Measurements from ENCODE around the gene P2RX1. TPM values are rescaled to one million over a fixed set of nuclear protein-coding genes. Genes with fewer than 3 reads are reported as not detected.

The P2RX1 gene
- total RNA-seq, 1 donor from 2014 or later, result 4.2 TPM

GRCh38 chr17:3959295-3959899 lies 43.1 kb upstream of the P2RX1 start:
- no peaks in the 10 kb centered on the region for H3K9me3 ChIP-seq
- no peaks in the 10 kb centered on the region for H3K27me3 ChIP-seq
- H3K27ac ChIP-seq, result no peak overlapping the region
- H3K4me1 ChIP-seq, result peaks cover 7% of the 10 kb centered on the region
- no peak for DNase-seq (ENCODE audit: extremely low spot score in 2 of 2)
- intact Hi-C loops (cut with DNase I), result no loop called here
- no peaks in the 10 kb centered on the region for H3K36me3 ChIP-seq
- TF ChIP-seq POLR2AphosphoS5 (IDR thresholded peaks at IDR 0.05; ENCODE audit: insufficient read depth in 1 of 2, low read depth in 1 of 2), result no peak
- TF ChIP-seq POLR2A (IDR thresholded peaks at IDR 0.05), result no peak
- no peak for TF ChIP-seq CTCF (IDR thresholded peaks at IDR 0.05)
- H3K4me3 ChIP-seq, result no peak overlapping the region

GRCh38 chr17:3957735-3958599 lies 41.7 kb upstream of the P2RX1 start:
- Histone ChIP-seq H3K27me3 (no peaks in the 10 kb centered on the region), H3K4me3 (no peak overlapping the region), H3K9me3 (no peaks in the 10 kb centered on the region), H3K36me3 (no peaks in the 10 kb centered on the region), H3K4me1 (peaks cover 7% of the 10 kb centered on the region), H3K27ac (no peak overlapping the region)
- intact Hi-C loops (cut with DNase I), result no loop called here
- no peak for TF ChIP-seq CTCF (IDR thresholded peaks at IDR 0.05)
- no peak for TF ChIP-seq POLR2A (IDR thresholded peaks at IDR 0.05)
- TF ChIP-seq POLR2AphosphoS5 (IDR thresholded peaks at IDR 0.05; ENCODE audit: insufficient read depth in 1 of 2, low read depth in 1 of 2), result no peak
- DNase-seq (ENCODE audit: extremely low spot score in 2 of 2), result no peak

GRCh38 chr17:3956983-3957382 lies 40.7 kb upstream of the P2RX1 start:
- intact Hi-C loops (cut with DNase I), result no loop called here
- Histone ChIP-seq H3K9me3 (no peaks in the 10 kb centered on the region), H3K27ac (no peak overlapping the region), H3K4me1 (peaks cover 7% of the 10 kb centered on the region), H3K4me3 (no peak overlapping the region), H3K27me3 (no peaks in the 10 kb centered on the region), H3K36me3 (no peaks in the 10 kb centered on the region)
- TF ChIP-seq CTCF (IDR thresholded peaks at IDR 0.05) (no peak), POLR2AphosphoS5 (IDR thresholded peaks at IDR 0.05; ENCODE audit: insufficient read depth in 1 of 2, low read depth in 1 of 2) (no peak), POLR2A (IDR thresholded peaks at IDR 0.05) (no peak)
- DNase-seq (ENCODE audit: extremely low spot score in 2 of 2), result no peak

- TF ChIP-seq CTCF (IDR thresholded peaks at IDR 0.05) (no peak), POLR2A (IDR thresholded peaks at IDR 0.05) (no peak), POLR2AphosphoS5 (IDR thresholded peaks at IDR 0.05; ENCODE audit: insufficient read depth in 1 of 2, low read depth in 1 of 2) (no peak)
- no peak overlapping the region for H3K27ac ChIP-seq
- peaks cover 7% of the 10 kb centered on the region for H3K4me1 ChIP-seq
- H3K36me3 ChIP-seq, result no peaks in the 10 kb centered on the region
- DNase-seq (ENCODE audit: extremely low spot score in 2 of 2), result no peak
- intact Hi-C loops (cut with DNase I), result no loop called here
- no peaks in the 10 kb centered on the region for H3K9me3 ChIP-seq
- H3K4me3 ChIP-seq, result no peak overlapping the region
- no peaks in the 10 kb centered on the region for H3K27me3 ChIP-seq
Observed at GRCh38 chr17:3956327-3956957, 40.2 kb upstream of the P2RX1 start.

All from vagina (tissue), 2 donors.